Glutamatergic neuron (in vitro differentiated cells): ENCODE measurements around the gene MTMR6. TPM values are rescaled to one million over a fixed set of nuclear protein-coding genes. Genes with fewer than 3 reads are reported as not detected.
A peak's percentile ranks its signal among the peaks of the same experiment; 100 is the strongest.

Experiments
- DNase-seq: peaks from one replicate; pipeline ENCODE4 v3.0.0; 2022
- H3K27ac Mint-ChIP-seq: one replicate; pipeline ENCODE4 v1.8.0; 2020; ENCODE audit warnings: mild to moderate bottlenecking, mixed read lengths, inconsistent platforms; ENCODE audit not compliant: unreplicated experiment
- H3K27me3 Mint-ChIP-seq: one replicate; pipeline ENCODE4 v1.8.0; 2020; ENCODE audit warnings: mild to moderate bottlenecking, moderate library complexity, mixed read lengths, inconsistent platforms; ENCODE audit not compliant: unreplicated experiment
- H3K36me3 Mint-ChIP-seq: one replicate; pipeline ENCODE4 v1.8.0; 2020; ENCODE audit warnings: mild to moderate bottlenecking, mixed read lengths, inconsistent platforms; ENCODE audit not compliant: unreplicated experiment
- H3K4me1 Mint-ChIP-seq: one replicate; pipeline ENCODE4 v1.8.0; 2020; ENCODE audit warnings: mild to moderate bottlenecking, low read depth, mixed read lengths, inconsistent platforms; ENCODE audit not compliant: unreplicated experiment
- H3K4me3 Mint-ChIP-seq: one replicate; pipeline ENCODE4 v1.8.0; 2020; ENCODE audit warnings: mild to moderate bottlenecking, mixed read lengths, inconsistent platforms; ENCODE audit not compliant: unreplicated experiment
- H3K9me3 Mint-ChIP-seq: one replicate; pipeline ENCODE4 v1.8.0; 2020; ENCODE audit warnings: mild to moderate bottlenecking, moderate library complexity, mixed read lengths, inconsistent platforms; ENCODE audit not compliant: unreplicated experiment
- CTCF ChIP-seq: fragments of 200-600 bp; sonication (generic); IDR thresholded peaks from one replicate; pipeline ENCODE4 v1.5.0; 2021; ENCODE audit not compliant: partially characterized antibody, unreplicated experiment
- total RNA-seq: library from RNA; stranded (reverse); fragmentation: NEBNext Ultra II Directional; extraction: Animal tissue kit (Norgen Biotek cat#: 25700); gene quantifications from one replicate; pipeline ENCODE4 v1.2.1, GENCODE V29; 2021; ENCODE audit not compliant: unreplicated experiment

MTMR6 gene
- total RNA-seq, 1 donor from 2014 or later, result 95.3 TPM

GRCh38 chr13:25280396-25280795 is 6.9 kb downstream of the MTMR6 start:
- Mint-ChIP-seq H3K9me3 (peaks cover 3% of the 10 kb centered on the region), H3K4me1 (peaks cover 36% of the 10 kb centered on the region), H3K27ac (no peak overlapping the region), H3K36me3 (no peaks in the 10 kb centered on the region), H3K4me3 (peak overlapping the region; percentile 67), H3K27me3 (peaks cover 5% of the 10 kb centered on the region)
- TF ChIP-seq CTCF, result no peak
- DNase-seq, result no peak

- no peak overlapping the region for H3K4me3 Mint-ChIP-seq
- H3K27me3 Mint-ChIP-seq, result no peaks in the 10 kb centered on the region
- no peak overlapping the region for H3K27ac Mint-ChIP-seq
- H3K36me3 Mint-ChIP-seq, result no peaks in the 10 kb centered on the region
- peaks cover 3% of the 10 kb centered on the region for H3K9me3 Mint-ChIP-seq
- TF ChIP-seq CTCF, result no peak
- H3K4me1 Mint-ChIP-seq, result peaks cover 18% of the 10 kb centered on the region
- DNase-seq, result no peak
These were observed 10.5 kb downstream of the MTMR6 start for GRCh38 chr13:25276748-25277147.

GRCh38 chr13:25268561-25268960 is 18.7 kb downstream of the MTMR6 start:
- DNase-seq, result no peak
- Mint-ChIP-seq H3K27ac (no peak overlapping the region), H3K9me3 (no peaks in the 10 kb centered on the region), H3K36me3 (no peaks in the 10 kb centered on the region), H3K4me1 (peaks cover 12% of the 10 kb centered on the region), H3K4me3 (no peak overlapping the region), H3K27me3 (peaks cover 4% of the 10 kb centered on the region)
- TF ChIP-seq CTCF, result no peak

- Mint-ChIP-seq H3K36me3 (no peaks in the 10 kb centered on the region), H3K4me1 (peaks cover 12% of the 10 kb centered on the region), H3K9me3 (no peaks in the 10 kb centered on the region), H3K4me3 (no peak overlapping the region), H3K27me3 (peaks cover 4% of the 10 kb centered on the region), H3K27ac (peak overlapping the region; percentile 7)
- no peak for TF ChIP-seq CTCF
- no peak for DNase-seq
These were observed 19.6 kb downstream of the MTMR6 start for GRCh38 chr13:25267715-25268114.

GRCh38 chr13:25266706-25267105 is 20.6 kb downstream of the MTMR6 start:
- no peak overlapping the region for H3K4me3 Mint-ChIP-seq
- H3K27ac Mint-ChIP-seq, result no peak overlapping the region
- no peak for TF ChIP-seq CTCF
- peaks cover 4% of the 10 kb centered on the region for H3K27me3 Mint-ChIP-seq
- peaks cover 12% of the 10 kb centered on the region for H3K4me1 Mint-ChIP-seq
- H3K36me3 Mint-ChIP-seq, result no peaks in the 10 kb centered on the region
- DNase-seq, result no peak
- H3K9me3 Mint-ChIP-seq, result no peaks in the 10 kb centered on the region
